ENCODE data around the gene EPB41L2.

EPB41L2 gene

DNA sequence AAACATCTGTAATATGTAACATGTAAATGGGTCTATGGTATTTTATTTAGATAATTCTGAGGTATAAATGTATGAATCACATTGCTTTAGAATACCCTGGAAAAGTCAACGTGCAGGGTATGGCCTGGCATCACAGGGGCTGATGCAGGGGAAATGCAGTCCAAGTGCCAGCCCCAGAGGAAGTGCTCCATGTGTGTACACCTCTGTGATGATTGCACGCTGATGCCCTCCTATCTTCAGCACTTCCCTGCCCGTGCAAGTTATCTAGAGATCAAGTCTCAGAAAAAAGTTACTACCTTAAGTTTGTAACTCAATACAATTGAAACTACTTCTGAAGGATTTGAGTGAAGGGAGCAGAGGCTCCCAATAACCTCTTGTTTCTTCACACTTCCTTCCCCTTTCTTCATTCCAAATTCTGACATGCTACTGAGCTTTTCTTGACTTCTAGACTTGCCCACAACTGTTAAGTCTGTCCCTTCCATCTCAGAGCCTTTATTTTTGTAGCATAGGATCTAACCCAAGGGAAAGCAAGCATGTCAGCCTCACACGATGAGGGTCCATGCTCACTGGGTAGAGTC is 233.6 kb downstream of the EPB41L2 start:
- Histone ChIP-seq H2AFZ (ENCODE audit: low read depth) (no peak overlapping the region), H3K9ac (no peak overlapping the region), H3K36me3 (ENCODE audit: insufficient read depth) (no peaks in the 10 kb centered on the region), H3K27ac (no peak overlapping the region), H3K27me3 (ENCODE audit: insufficient read depth, low read depth) (no peaks in the 10 kb centered on the region), H3K79me2 (ENCODE audit: insufficient read depth, low read depth) (no peaks in the 10 kb centered on the region), H4K20me1 (ENCODE audit: insufficient read depth) (no peaks in the 10 kb centered on the region), H3K4me3 (IDR thresholded peaks at IDR 0.05; ENCODE audit: insufficient read depth, low read depth, low read length) (no peak overlapping the region), H3K4me2 (no peak overlapping the region), H3K4me1 (ENCODE audit: low read depth, poor library complexity, severe bottlenecking) (no peaks in the 10 kb centered on the region)
- TF ChIP-seq CTCF (conservative IDR thresholded peaks at IDR 0.05; ENCODE audit: low read depth, low read length) = no peak

GRCh38 chr6:130827247-130828149 is 235.5 kb downstream of the EPB41L2 start, which contains the start of gene SMLR1:
SMLR1 (plus strand) TSS chr6:130827406; CDS start chr6:130827414, 8 bp downstream.
- TF ChIP-seq CTCF (conservative IDR thresholded peaks at IDR 0.05; ENCODE audit: low read depth, low read length) = no peak
- Histone ChIP-seq H3K36me3 (ENCODE audit: insufficient read depth) (no peaks in the 10 kb centered on the region), H3K79me2 (ENCODE audit: insufficient read depth, low read depth) (no peaks in the 10 kb centered on the region), H2AFZ (ENCODE audit: low read depth) (no peak within 1 kb of the TSS), H3K4me1 (ENCODE audit: low read depth, poor library complexity, severe bottlenecking) (no peaks in the 10 kb centered on the region), H3K9ac (no peak within 1 kb of the TSS), H3K4me2 (no peak within 1 kb of the TSS), H3K27ac (no peak within 1 kb of the TSS), H4K20me1 (ENCODE audit: insufficient read depth) (no peaks in the 10 kb centered on the region), H3K27me3 (ENCODE audit: insufficient read depth, low read depth) (no peaks in the 10 kb centered on the region), H3K4me3 (IDR thresholded peaks at IDR 0.05; ENCODE audit: insufficient read depth, low read depth, low read length) (no peak within 1 kb of the TSS)

DNA sequence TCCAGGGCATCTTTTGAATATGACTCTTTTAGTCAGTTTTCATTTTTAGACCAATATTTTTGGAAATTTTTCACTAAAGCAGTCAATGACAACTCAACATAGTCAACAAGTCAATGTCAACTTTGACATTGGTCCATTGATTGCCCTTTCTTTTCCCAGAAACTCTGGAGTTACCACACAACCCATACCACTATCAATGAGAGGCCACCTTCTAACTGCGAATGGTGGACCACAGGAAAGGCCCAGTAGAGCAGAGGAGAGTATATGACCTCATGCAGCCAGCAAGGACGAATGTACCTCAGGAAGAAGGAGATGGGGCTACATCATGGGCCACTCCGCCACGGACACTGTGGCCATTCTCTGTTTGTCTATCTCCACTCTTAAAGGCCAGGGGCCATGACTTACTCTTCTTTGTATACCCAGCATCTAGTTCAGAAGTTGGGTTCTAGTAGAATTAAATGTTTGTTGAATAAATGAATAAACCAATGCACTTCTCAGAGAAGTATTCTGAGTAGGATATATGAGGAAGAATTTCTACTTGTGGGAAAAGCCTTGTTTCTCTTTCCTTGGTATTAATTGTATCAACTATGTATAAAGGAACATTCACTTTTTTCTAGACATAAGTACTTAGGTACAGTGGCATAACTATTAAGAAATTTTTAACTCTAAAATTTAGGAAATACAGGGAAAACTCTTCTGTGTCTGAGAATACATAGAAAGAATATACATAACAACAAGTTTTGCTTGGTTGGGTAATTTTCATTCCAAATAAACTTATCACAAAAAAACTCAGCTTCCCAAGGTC is 236.4 kb downstream of the EPB41L2 start:
- no peaks in the 10 kb centered on the region for H3K27me3 ChIP-seq (ENCODE audit: insufficient read depth, low read depth)
- H3K4me3 ChIP-seq (IDR thresholded peaks at IDR 0.05; ENCODE audit: insufficient read depth, low read depth, low read length) = no peak overlapping the region
- no peak overlapping the region for H2AFZ ChIP-seq (ENCODE audit: low read depth)
- H3K4me1 ChIP-seq (ENCODE audit: low read depth, poor library complexity, severe bottlenecking) = no peaks in the 10 kb centered on the region
- no peak overlapping the region for H3K4me2 ChIP-seq
- no peaks in the 10 kb centered on the region for H3K36me3 ChIP-seq (ENCODE audit: insufficient read depth)
- H3K79me2 ChIP-seq (ENCODE audit: insufficient read depth, low read depth) = no peaks in the 10 kb centered on the region
- H4K20me1 ChIP-seq (ENCODE audit: insufficient read depth) = no peaks in the 10 kb centered on the region
- TF ChIP-seq CTCF (conservative IDR thresholded peaks at IDR 0.05; ENCODE audit: low read depth, low read length) = no peak
- no peak overlapping the region for H3K9ac ChIP-seq
- H3K27ac ChIP-seq = no peak overlapping the region

DNA sequence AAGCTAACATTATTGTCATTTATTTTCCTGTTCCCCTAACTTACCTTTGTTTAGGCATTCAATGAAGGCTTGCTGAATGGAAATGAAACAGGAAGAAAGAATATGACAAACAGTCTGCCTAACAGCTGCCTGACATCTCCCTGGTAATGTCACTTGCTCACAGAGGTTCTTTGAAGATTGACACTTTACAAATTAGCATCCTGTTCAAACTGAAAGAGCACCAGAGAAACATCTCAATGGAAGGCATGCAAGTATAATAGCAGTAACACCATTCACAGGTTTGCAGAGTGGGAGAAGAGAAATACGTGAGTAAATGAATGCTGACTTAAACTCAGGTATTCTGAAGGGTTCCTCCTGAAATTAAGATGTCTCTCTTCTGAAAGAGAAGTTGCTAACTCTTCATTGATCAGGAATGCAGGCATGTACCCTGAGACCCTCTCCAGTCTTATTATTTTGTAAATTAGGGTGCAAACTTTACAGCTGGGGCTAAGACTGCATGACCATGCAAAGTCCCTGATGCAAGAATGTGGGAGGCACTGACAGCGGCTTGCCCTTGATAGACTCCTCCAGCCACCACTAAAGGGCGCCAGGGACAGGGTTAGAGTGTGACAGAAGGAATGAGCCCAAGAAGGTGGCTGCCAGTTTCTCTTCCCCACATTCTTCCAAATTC is 237.1 kb downstream of the EPB41L2 start:
- no peaks in the 10 kb centered on the region for H3K4me1 ChIP-seq (ENCODE audit: low read depth, poor library complexity, severe bottlenecking)
- no peak overlapping the region for H3K4me2 ChIP-seq
- H3K27ac ChIP-seq = no peak overlapping the region
- H3K27me3 ChIP-seq (ENCODE audit: insufficient read depth, low read depth) = no peaks in the 10 kb centered on the region
- no peaks in the 10 kb centered on the region for H4K20me1 ChIP-seq (ENCODE audit: insufficient read depth)
- no peaks in the 10 kb centered on the region for H3K36me3 ChIP-seq (ENCODE audit: insufficient read depth)
- no peak for TF ChIP-seq CTCF (conservative IDR thresholded peaks at IDR 0.05; ENCODE audit: low read depth, low read length)
- no peak overlapping the region for H3K4me3 ChIP-seq (IDR thresholded peaks at IDR 0.05; ENCODE audit: insufficient read depth, low read depth, low read length)
- no peaks in the 10 kb centered on the region for H3K79me2 ChIP-seq (ENCODE audit: insufficient read depth, low read depth)
- H2AFZ ChIP-seq (ENCODE audit: low read depth) = no peak overlapping the region
- no peak overlapping the region for H3K9ac ChIP-seq

Data from KMS-11 (cell line).